ENCODE results near the gene LRRFIP2.
"Not testable (repeated sequence)": the region's sequence is repeated elsewhere in the genome, so short reads cannot be mapped to it uniquely, and the experiment has no call there.

The LRRFIP2 gene

DNA sequence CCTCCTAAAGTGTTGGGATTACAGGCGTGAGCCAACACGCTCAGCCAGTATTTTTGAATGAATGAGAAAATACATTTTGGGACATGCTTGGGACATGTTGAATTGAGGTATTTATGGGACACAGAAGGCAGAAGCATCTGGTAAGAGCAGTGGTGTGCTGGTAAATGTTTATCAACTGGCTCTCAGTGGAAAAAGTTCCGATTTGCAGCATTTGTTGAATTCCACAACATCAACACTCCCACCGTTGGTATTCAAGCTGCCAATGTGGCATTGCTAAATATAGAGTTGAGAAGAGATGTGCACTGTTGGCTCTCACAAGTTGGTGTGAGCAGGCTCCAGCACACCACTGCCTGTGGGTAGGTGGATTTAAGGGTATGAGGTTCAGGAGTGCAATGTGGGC, 35.8 kb upstream of the LRRFIP2 start:
- no peak overlapping the region for H3K27ac ChIP-seq (ENCODE audit: low read depth in 2 of 2, low read length in 2 of 2)

DNA sequence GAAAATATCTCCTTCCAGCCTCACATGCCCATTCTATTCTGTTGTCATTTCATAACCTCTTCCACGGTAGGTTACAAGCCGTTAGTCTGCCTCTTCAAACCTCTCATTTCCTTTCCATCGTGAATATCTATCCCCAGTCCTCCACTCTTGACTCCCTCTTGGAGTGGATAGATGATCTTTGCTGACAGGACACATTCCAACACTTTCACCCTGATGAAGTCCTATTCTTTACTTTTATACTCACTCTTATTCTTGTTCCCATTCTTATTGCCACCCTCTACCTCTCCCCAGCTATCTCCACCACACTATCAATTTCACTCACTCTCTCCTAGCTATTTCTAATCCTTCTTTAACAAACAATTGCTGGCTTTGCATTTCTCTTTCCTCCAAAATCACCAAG, 34.2 kb upstream of the LRRFIP2 start:
- H3K4me3 ChIP-seq (ENCODE audit: low read length in 2 of 2); H3K9me3 ChIP-seq (ENCODE audit: control insufficient read depth in 2 of 2, low read length in 2 of 2); H3K27me3 ChIP-seq (ENCODE audit: control insufficient read depth in 2 of 2, insufficient read depth in 2 of 2, low read length in 2 of 2); H3K9ac ChIP-seq (ENCODE audit: low read depth in 1 of 2, low read length in 2 of 2); H3K27ac ChIP-seq (ENCODE audit: low read depth in 2 of 2, low read length in 2 of 2); H3K4me1 ChIP-seq (ENCODE audit: control insufficient read depth in 2 of 2, insufficient read depth in 2 of 2, low read length in 2 of 2); H3K36me3 ChIP-seq (ENCODE audit: control insufficient read depth in 2 of 2, insufficient read depth in 2 of 2, low read length in 2 of 2): not testable (repeated sequence)

More for the DNA sequence above, 35.8 kb upstream of the LRRFIP2 start:
- Histone ChIP-seq H3K9ac (ENCODE audit: low read depth in 1 of 2, low read length in 2 of 2) (no peak overlapping the region), H3K4me1 (ENCODE audit: control insufficient read depth in 2 of 2, insufficient read depth in 2 of 2, low read length in 2 of 2) (no peaks in the 10 kb centered on the region), H3K4me3 (ENCODE audit: low read length in 2 of 2) (no peak overlapping the region), H3K36me3 (ENCODE audit: control insufficient read depth in 2 of 2, insufficient read depth in 2 of 2, low read length in 2 of 2) (no peaks in the 10 kb centered on the region), H3K9me3 (ENCODE audit: control insufficient read depth in 2 of 2, low read length in 2 of 2) (no peaks in the 10 kb centered on the region), H3K27me3 (ENCODE audit: control insufficient read depth in 2 of 2, insufficient read depth in 2 of 2, low read length in 2 of 2) (no peaks in the 10 kb centered on the region)

DNA sequence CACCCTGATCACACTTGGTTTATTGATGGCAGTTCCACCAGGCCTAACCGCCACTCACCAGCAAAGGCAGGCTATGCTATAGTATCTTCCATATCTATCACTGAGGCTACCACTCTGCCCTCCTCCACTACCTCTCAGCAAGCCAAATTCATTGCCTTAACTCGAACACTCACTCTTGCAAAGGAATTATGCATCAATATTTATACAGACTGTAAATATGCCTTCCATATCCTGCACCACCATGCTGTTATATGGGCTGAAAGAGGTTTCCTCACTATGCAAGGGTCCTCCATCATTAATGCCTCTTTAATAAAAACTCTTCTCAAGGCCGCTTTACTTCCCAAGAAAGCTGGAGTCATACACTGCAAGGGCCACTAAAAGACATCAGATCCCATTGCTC, 33.6 kb upstream of the LRRFIP2 start:
- H3K27me3 ChIP-seq (ENCODE audit: control insufficient read depth in 2 of 2, insufficient read depth in 2 of 2, low read length in 2 of 2); H3K9ac ChIP-seq (ENCODE audit: low read depth in 1 of 2, low read length in 2 of 2); H3K27ac ChIP-seq (ENCODE audit: low read depth in 2 of 2, low read length in 2 of 2); H3K4me1 ChIP-seq (ENCODE audit: control insufficient read depth in 2 of 2, insufficient read depth in 2 of 2, low read length in 2 of 2); H3K36me3 ChIP-seq (ENCODE audit: control insufficient read depth in 2 of 2, insufficient read depth in 2 of 2, low read length in 2 of 2); H3K4me3 ChIP-seq (ENCODE audit: low read length in 2 of 2); H3K9me3 ChIP-seq (ENCODE audit: control insufficient read depth in 2 of 2, low read length in 2 of 2): not testable (repeated sequence)

DNA sequence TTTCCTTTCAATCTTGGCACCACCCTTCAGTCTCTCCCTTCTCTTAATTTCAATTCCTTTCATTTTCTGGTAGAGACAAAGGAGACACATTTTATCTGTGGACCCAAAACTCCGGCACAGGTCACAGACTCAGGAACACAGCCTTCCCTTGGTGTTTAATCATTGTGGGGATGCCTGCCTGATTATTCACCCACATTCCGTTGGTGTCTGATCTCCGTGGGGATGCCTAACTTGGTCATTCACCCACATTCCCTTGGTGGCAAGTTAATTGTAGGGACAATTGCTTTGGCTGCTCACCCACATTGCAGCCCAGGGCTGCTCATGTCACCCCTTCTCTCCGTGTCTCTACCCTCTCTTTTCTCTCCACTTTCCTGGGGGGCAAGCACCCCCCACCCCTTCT, 31.7 kb upstream of the LRRFIP2 start:
- not testable (repeated sequence) for H3K9me3 ChIP-seq (ENCODE audit: control insufficient read depth in 2 of 2, low read length in 2 of 2); H3K27me3 ChIP-seq (ENCODE audit: control insufficient read depth in 2 of 2, insufficient read depth in 2 of 2, low read length in 2 of 2); H3K4me1 ChIP-seq (ENCODE audit: control insufficient read depth in 2 of 2, insufficient read depth in 2 of 2, low read length in 2 of 2); H3K27ac ChIP-seq (ENCODE audit: low read depth in 2 of 2, low read length in 2 of 2); H3K9ac ChIP-seq (ENCODE audit: low read depth in 1 of 2, low read length in 2 of 2); H3K4me3 ChIP-seq (ENCODE audit: low read length in 2 of 2); H3K36me3 ChIP-seq (ENCODE audit: control insufficient read depth in 2 of 2, insufficient read depth in 2 of 2, low read length in 2 of 2)

DNA sequence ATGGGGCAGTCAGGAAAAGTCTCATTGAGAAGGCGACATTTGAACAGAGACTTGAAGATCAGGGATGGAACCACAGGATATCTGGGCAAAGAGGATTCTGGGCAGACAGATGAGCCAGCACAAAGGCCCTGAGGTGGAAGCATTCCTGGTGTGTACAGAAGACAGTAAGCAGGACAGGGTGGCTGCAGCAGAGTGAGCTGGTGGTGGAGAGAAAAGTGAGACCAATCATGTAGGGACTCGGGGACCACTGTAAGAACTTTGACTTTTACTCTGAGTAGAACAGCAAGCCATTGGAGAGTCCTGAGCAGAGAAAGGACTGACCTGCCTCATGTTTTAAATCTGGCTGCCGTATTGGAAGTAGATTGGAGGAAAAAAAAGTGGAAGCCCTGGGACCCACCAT, 29.9 kb upstream of the LRRFIP2 start:
- H3K4me1 ChIP-seq (ENCODE audit: control insufficient read depth in 2 of 2, insufficient read depth in 2 of 2, low read length in 2 of 2), result no peaks in the 10 kb centered on the region
- H3K4me3 ChIP-seq (ENCODE audit: low read length in 2 of 2), result no peak overlapping the region
- H3K9me3 ChIP-seq (ENCODE audit: control insufficient read depth in 2 of 2, low read length in 2 of 2), result no peaks in the 10 kb centered on the region
- H3K27me3 ChIP-seq (ENCODE audit: control insufficient read depth in 2 of 2, insufficient read depth in 2 of 2, low read length in 2 of 2), result no peaks in the 10 kb centered on the region
- no peak overlapping the region for H3K9ac ChIP-seq (ENCODE audit: low read depth in 1 of 2, low read length in 2 of 2)
- no peaks in the 10 kb centered on the region for H3K36me3 ChIP-seq (ENCODE audit: control insufficient read depth in 2 of 2, insufficient read depth in 2 of 2, low read length in 2 of 2)
- no peak overlapping the region for H3K27ac ChIP-seq (ENCODE audit: low read depth in 2 of 2, low read length in 2 of 2)

DNA sequence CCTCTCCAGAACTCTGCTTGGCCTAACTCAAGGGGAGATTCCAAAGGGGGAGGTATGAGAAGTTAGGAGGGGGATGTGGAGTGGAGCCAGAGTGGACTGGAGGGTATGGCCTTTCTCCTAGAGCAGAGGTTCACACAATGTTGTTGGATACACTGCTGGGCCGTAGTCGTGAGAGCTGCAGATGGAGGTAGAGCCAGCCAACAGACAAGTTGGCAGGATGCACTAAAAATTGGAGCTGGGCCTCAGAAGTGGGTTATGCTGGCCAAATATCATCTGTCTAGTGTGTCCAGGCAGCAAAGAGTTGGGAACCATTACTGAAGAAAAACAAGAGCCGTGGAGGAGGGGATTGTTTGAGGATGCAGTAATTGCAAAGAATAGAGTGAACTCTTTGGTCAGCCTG, 27.7 kb upstream of the LRRFIP2 start:
- no peaks in the 10 kb centered on the region for H3K27me3 ChIP-seq (ENCODE audit: control insufficient read depth in 2 of 2, insufficient read depth in 2 of 2, low read length in 2 of 2)
- H3K36me3 ChIP-seq (ENCODE audit: control insufficient read depth in 2 of 2, insufficient read depth in 2 of 2, low read length in 2 of 2), result no peaks in the 10 kb centered on the region
- no peak overlapping the region for H3K4me3 ChIP-seq (ENCODE audit: low read length in 2 of 2)
- no peaks in the 10 kb centered on the region for H3K9me3 ChIP-seq (ENCODE audit: control insufficient read depth in 2 of 2, low read length in 2 of 2)
- no peak overlapping the region for H3K27ac ChIP-seq (ENCODE audit: low read depth in 2 of 2, low read length in 2 of 2)
- H3K4me1 ChIP-seq (ENCODE audit: control insufficient read depth in 2 of 2, insufficient read depth in 2 of 2, low read length in 2 of 2), result no peaks in the 10 kb centered on the region
- no peak overlapping the region for H3K9ac ChIP-seq (ENCODE audit: low read depth in 1 of 2, low read length in 2 of 2)

DNA sequence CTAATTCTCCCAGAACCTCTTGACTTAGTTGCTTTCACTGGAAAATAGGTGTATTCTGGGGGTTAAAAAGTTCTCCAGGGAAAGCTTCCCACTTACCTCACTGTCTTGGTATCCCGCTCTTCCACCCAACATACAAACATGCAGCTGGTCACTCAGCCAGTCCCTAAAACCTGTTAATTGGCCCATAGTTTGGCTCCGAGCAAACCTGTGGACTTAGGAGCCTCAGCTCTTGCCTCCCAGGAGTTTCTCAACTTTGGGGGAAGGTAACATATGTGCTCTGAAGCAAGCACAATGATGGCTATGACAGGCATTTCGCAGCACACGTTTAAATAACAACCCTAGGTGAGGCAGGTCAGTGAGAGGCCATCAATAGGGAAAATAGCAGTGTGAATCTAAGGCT, 25.8 kb upstream of the LRRFIP2 start:
- Histone ChIP-seq H3K9me3 (ENCODE audit: control insufficient read depth in 2 of 2, low read length in 2 of 2) (no peaks in the 10 kb centered on the region), H3K4me3 (ENCODE audit: low read length in 2 of 2) (no peak overlapping the region), H3K36me3 (ENCODE audit: control insufficient read depth in 2 of 2, insufficient read depth in 2 of 2, low read length in 2 of 2) (no peaks in the 10 kb centered on the region), H3K4me1 (ENCODE audit: control insufficient read depth in 2 of 2, insufficient read depth in 2 of 2, low read length in 2 of 2) (no peaks in the 10 kb centered on the region), H3K27me3 (ENCODE audit: control insufficient read depth in 2 of 2, insufficient read depth in 2 of 2, low read length in 2 of 2) (no peaks in the 10 kb centered on the region), H3K9ac (ENCODE audit: low read depth in 1 of 2, low read length in 2 of 2) (no peak overlapping the region), H3K27ac (ENCODE audit: low read depth in 2 of 2, low read length in 2 of 2) (no peak overlapping the region)

DNA sequence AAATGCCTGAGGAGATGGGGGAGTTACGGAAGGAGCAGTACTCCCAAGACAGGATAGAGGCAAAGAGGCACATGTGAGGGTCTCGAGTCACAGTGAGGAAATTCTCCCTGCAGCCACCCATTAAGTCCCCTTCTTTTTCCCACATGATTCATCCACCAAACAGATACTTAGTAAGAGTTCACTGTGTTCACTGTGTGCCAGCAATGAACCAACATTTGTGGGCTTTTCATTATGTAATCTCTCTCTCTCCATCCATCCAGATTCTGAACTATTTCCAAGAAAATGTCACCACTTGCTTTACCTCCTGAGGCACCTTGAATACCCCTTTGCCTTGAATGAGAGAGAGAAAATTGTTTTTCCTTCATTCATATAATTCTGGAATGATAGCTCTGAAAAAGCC, 24.6 kb upstream of the LRRFIP2 start:
- Histone ChIP-seq H3K27me3 (ENCODE audit: control insufficient read depth in 2 of 2, insufficient read depth in 2 of 2, low read length in 2 of 2) (no peaks in the 10 kb centered on the region), H3K9ac (ENCODE audit: low read depth in 1 of 2, low read length in 2 of 2) (no peak overlapping the region), H3K9me3 (ENCODE audit: control insufficient read depth in 2 of 2, low read length in 2 of 2) (no peaks in the 10 kb centered on the region), H3K4me3 (ENCODE audit: low read length in 2 of 2) (no peak overlapping the region), H3K4me1 (ENCODE audit: control insufficient read depth in 2 of 2, insufficient read depth in 2 of 2, low read length in 2 of 2) (no peaks in the 10 kb centered on the region), H3K36me3 (ENCODE audit: control insufficient read depth in 2 of 2, insufficient read depth in 2 of 2, low read length in 2 of 2) (no peaks in the 10 kb centered on the region), H3K27ac (ENCODE audit: low read depth in 2 of 2, low read length in 2 of 2) (no peak overlapping the region)

DNA sequence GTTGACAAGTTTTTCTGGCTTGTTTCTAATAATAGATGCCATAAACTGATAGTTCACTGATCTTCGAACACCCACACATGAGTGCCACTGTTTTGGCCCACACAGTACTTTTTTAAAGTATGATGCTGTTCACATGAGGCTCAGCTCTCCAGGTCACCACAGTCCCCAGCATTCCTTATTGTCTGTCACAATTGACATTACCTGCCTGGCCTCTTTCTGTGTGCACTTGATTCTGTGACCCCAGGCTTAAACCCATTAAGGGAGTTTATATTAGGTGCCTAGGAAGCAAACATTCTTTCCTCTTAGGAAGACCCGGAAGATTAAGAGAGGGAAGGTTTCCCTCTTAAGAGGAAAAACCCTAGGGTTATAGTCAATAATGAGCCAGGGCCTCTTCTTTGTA, 24.2 kb upstream of the LRRFIP2 start:
- Histone ChIP-seq H3K27me3 (ENCODE audit: control insufficient read depth in 2 of 2, insufficient read depth in 2 of 2, low read length in 2 of 2) (no peaks in the 10 kb centered on the region), H3K36me3 (ENCODE audit: control insufficient read depth in 2 of 2, insufficient read depth in 2 of 2, low read length in 2 of 2) (no peaks in the 10 kb centered on the region), H3K9me3 (ENCODE audit: control insufficient read depth in 2 of 2, low read length in 2 of 2) (no peaks in the 10 kb centered on the region), H3K27ac (ENCODE audit: low read depth in 2 of 2, low read length in 2 of 2) (no peak overlapping the region), H3K4me3 (ENCODE audit: low read length in 2 of 2) (no peak overlapping the region), H3K4me1 (ENCODE audit: control insufficient read depth in 2 of 2, insufficient read depth in 2 of 2, low read length in 2 of 2) (no peaks in the 10 kb centered on the region), H3K9ac (ENCODE audit: low read depth in 1 of 2, low read length in 2 of 2) (no peak overlapping the region)

DNA sequence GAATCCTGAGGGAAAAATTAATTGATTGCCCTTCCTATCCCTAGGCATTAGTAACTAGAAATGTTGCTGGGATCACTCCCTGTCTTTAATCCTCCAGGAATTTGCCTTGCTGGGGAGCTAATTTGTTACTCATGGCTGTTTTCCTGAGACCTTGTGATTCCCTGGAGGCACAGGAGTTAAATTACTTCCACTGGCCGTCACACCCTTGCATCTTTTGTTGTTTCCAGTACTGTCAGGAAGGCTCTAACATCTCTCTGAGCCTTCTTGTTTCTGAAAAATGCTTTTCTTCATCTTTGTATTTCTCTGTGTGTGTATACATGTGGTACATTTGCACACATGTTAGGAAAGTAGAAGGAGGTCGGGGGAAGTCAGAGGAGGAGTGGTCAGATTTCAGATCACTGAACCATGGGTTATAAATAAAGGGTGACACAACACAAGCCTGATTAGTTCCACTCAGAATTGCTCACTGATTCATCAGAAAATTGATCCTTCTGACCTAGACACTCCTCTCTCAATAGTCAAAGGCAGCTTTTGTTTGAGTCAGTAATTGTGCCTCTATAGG, 23.5 kb upstream of the LRRFIP2 start:
- Histone ChIP-seq H3K36me3 (ENCODE audit: control insufficient read depth in 2 of 2, insufficient read depth in 2 of 2, low read length in 2 of 2) (no peaks in the 10 kb centered on the region), H3K27me3 (ENCODE audit: control insufficient read depth in 2 of 2, insufficient read depth in 2 of 2, low read length in 2 of 2) (no peaks in the 10 kb centered on the region), H3K4me3 (ENCODE audit: low read length in 2 of 2) (no peak overlapping the region), H3K4me1 (ENCODE audit: control insufficient read depth in 2 of 2, insufficient read depth in 2 of 2, low read length in 2 of 2) (no peaks in the 10 kb centered on the region), H3K9ac (ENCODE audit: low read depth in 1 of 2, low read length in 2 of 2) (no peak overlapping the region), H3K27ac (ENCODE audit: low read depth in 2 of 2, low read length in 2 of 2) (no peak overlapping the region), H3K9me3 (ENCODE audit: control insufficient read depth in 2 of 2, low read length in 2 of 2) (no peaks in the 10 kb centered on the region)

DNA sequence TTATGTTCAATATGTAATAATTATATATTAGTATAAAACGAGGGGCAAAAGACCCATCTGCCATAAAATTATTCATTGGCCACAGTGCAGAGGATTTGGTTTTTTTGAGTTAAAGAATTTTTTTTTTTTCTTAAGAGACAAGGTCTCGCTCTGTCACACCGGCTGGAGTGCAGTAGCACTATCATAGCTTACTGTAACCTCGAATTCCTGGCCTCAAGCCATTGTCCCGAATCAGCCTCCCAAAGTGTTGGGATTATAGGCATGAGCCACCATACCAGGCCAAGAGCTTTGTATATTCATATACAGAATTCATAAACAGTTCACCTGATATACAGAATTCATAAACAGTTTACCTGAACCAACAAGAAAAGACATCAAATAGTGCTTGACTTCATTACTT, 20.2 kb upstream of the LRRFIP2 start:
- Histone ChIP-seq H3K27me3 (ENCODE audit: control insufficient read depth in 2 of 2, insufficient read depth in 2 of 2, low read length in 2 of 2) (no peaks in the 10 kb centered on the region), H3K36me3 (ENCODE audit: control insufficient read depth in 2 of 2, insufficient read depth in 2 of 2, low read length in 2 of 2) (no peaks in the 10 kb centered on the region), H3K4me3 (ENCODE audit: low read length in 2 of 2) (no peak overlapping the region), H3K4me1 (ENCODE audit: control insufficient read depth in 2 of 2, insufficient read depth in 2 of 2, low read length in 2 of 2) (no peaks in the 10 kb centered on the region), H3K27ac (ENCODE audit: low read depth in 2 of 2, low read length in 2 of 2) (no peak overlapping the region), H3K9me3 (ENCODE audit: control insufficient read depth in 2 of 2, low read length in 2 of 2) (no peaks in the 10 kb centered on the region), H3K9ac (ENCODE audit: low read depth in 1 of 2, low read length in 2 of 2) (no peak overlapping the region)

Data from mucosa of rectum (tissue), 2 donors.